Mesendoderm (in vitro differentiated cells): ENCODE results near the gene SVIP.

Source experiments
- DNase-seq: peaks from one replicate; pipeline ENCODE4 v3.0.0; 2013
- H2AK5ac ChIP-seq: 2 replicates; pipeline ENCODE4 v1.6.1; 2013; ENCODE audit warnings: low read length, inconsistent platforms
- H2BK120ac ChIP-seq: 2 replicates; pipeline ENCODE4 v1.6.1; 2013; ENCODE audit warnings: low read depth, mild to moderate bottlenecking, low read length, moderate library complexity, mixed read lengths
- H2BK15ac ChIP-seq: replicated peaks from 2 replicates; pipeline ENCODE4 v1.6.1; 2013; ENCODE audit warnings: low read depth, mild to moderate bottlenecking, moderate library complexity
- H2BK5ac ChIP-seq: 2 replicates; pipeline ENCODE4 v1.6.1; 2013; ENCODE audit warnings: low read length, inconsistent platforms
- H3K18ac ChIP-seq: 2 replicates; pipeline ENCODE4 v1.6.1; 2013; ENCODE audit warnings: mild to moderate bottlenecking, low read length, mixed read lengths
- H3K23ac ChIP-seq: one replicate; pipeline ENCODE4 v1.6.1; 2013; ENCODE audit warnings: low read length
- H3K27ac ChIP-seq: 2 replicates; pipeline ENCODE4 v1.5.1; 2013; ENCODE audit warnings: low read depth, mild to moderate bottlenecking, inconsistent platforms, low read length, moderate library complexity
- H3K27me3 ChIP-seq: 2 replicates; pipeline ENCODE4 v1.6.1; 2013; ENCODE audit warnings: low read length, control low read depth, mild to moderate bottlenecking, inconsistent platforms; ENCODE audit not compliant: insufficient read depth, poor library complexity
- H3K36me3 ChIP-seq: 2 replicates; pipeline ENCODE4 v1.6.1; 2013; ENCODE audit warnings: low read length, inconsistent platforms; ENCODE audit not compliant: control insufficient read depth, insufficient read depth
- H3K4ac ChIP-seq: one replicate; pipeline ENCODE4 v1.6.1; 2013; ENCODE audit warnings: low read depth, mild to moderate bottlenecking, low read length, moderate library complexity
- H3K4me1 ChIP-seq: 2 replicates; pipeline ENCODE4 v1.6.1; 2013; ENCODE audit warnings: low read depth, low read length, inconsistent platforms; ENCODE audit not compliant: control insufficient read depth
- H3K4me2 ChIP-seq: 2 replicates; pipeline ENCODE4 v1.6.1; 2013; ENCODE audit warnings: low read length
- H3K4me3 ChIP-seq: 2 replicates; pipeline ENCODE4 v1.5.1; 2013; ENCODE audit warnings: mild to moderate bottlenecking, low read length
- H3K56ac ChIP-seq: one replicate; pipeline ENCODE4 v1.6.1; 2013; ENCODE audit warnings: low read length
- H3K79me1 ChIP-seq: 2 replicates; pipeline ENCODE4 v1.6.1; 2013; ENCODE audit warnings: low read length, inconsistent platforms
- H3K79me2 ChIP-seq: 2 replicates; pipeline ENCODE4 v1.6.1; 2013; ENCODE audit warnings: mild to moderate bottlenecking, low read length; ENCODE audit not compliant: control insufficient read depth, insufficient read depth
- H3K9ac ChIP-seq: 2 replicates; pipeline ENCODE4 v1.6.1; 2013; ENCODE audit warnings: low read length, inconsistent platforms
- H4K5ac ChIP-seq: one replicate; pipeline ENCODE4 v1.6.1; 2013; ENCODE audit warnings: low read length
- H4K8ac ChIP-seq: one replicate; pipeline ENCODE4 v1.6.1; 2013; ENCODE audit warnings: low read depth, mild to moderate bottlenecking, control low read depth, low read length, moderate library complexity
- WGBS: extraction: QIAGEN DNeasy Blood & Tissue Kit; methylation state at CpG from one replicate; pipeline ENCODE4 v1.1.7; 2013; ENCODE audit warnings: low lambda C conversion rate, missing lambda C conversion rate; ENCODE audit not compliant: insufficient coverage; ENCODE audit errors: extremely low coverage; 5-methylcytosine and 5-hydroxymethylcytosine counted together

Gene SVIP

GRCh38 chr11:22792497-22792896 is 37.1 kb downstream of the SVIP start:
- peak; percentile 13 for DNase-seq
- no CpG with 5 or more reads among the region's 3 CpGs for WGBS
- H3K79me1 ChIP-seq, result no peaks in the 10 kb centered on the region

DNA sequence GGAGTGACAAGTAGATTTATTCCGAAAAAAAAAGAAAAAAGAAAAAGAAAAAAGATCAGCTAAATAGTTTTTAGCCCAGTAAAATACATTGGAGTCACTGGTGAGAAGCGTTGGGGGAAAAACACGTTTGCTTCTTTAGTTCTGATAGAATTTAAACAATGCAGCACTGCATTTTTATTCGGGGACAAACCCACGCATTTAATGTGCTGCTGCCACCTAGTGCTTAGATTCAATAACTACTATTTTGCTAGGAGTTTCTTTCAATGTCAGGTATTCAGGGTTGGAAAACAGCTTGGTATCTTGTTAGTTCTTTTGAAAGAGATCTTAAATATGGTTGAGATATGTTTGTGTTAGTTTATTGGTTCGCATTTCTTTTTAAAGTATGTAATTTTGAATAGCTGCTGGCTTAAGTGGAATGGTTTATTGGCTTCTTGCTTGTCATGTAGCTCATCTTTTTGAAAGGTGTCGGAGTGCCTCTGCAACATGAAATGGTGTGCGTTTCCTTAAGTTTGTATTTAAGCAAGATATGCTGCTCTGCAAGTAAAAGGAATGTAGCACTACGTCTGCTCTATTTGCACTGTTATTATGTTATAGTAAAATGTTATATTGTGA is 41.9 kb downstream of the SVIP start:
- H2BK5ac ChIP-seq, result no peak overlapping the region
- no peak overlapping the region for H3K56ac ChIP-seq
- no CpG with 5 or more reads among the region's 9 CpGs for WGBS

More at GRCh38 chr11:22792497-22792896, 37.1 kb downstream of the SVIP start:
- Histone ChIP-seq H3K4me1 (no peaks in the 10 kb centered on the region), H3K4ac (no peak overlapping the region), H3K23ac (no peak overlapping the region), H2BK5ac (no peak overlapping the region), H2BK15ac (no peak overlapping the region), H2BK120ac (no peak overlapping the region), H3K36me3 (no peaks in the 10 kb centered on the region), H3K27ac (no peak overlapping the region), H2AK5ac (no peak overlapping the region), H3K18ac (no peak overlapping the region), H3K4me2 (no peak overlapping the region), H4K5ac (no peak overlapping the region), H3K56ac (no peak overlapping the region), H4K8ac (no peak overlapping the region), H3K9ac (no peak overlapping the region), H3K4me3 (no peak overlapping the region), H3K27me3 (no peaks in the 10 kb centered on the region), H3K79me2 (no peaks in the 10 kb centered on the region)

DNA sequence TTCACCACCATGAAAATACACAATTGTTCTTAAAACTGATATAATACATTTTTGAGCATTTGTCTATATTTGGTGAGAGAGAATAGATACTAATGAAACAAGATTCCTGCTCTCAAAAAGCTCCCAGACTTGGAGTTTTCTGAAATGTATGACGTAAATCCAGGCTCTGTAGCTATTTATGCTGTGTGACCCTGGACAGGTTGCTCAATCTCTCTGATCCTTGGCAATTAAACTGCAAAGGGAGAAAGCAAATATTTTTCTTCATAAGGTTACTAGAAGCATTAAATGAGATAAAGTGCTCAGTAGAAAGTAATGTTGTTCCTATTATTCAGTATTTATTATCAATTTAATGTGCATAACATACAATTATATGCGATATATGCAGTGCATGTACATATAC is 42.5 kb downstream of the SVIP start:
- Histone ChIP-seq H3K4me3 (no peak overlapping the region), H2BK15ac (no peak overlapping the region), H3K4me1 (no peaks in the 10 kb centered on the region), H3K23ac (no peak overlapping the region), H4K5ac (no peak overlapping the region), H2AK5ac (no peak overlapping the region), H2BK5ac (no peak overlapping the region), H3K4ac (no peak overlapping the region), H3K56ac (no peak overlapping the region), H2BK120ac (no peak overlapping the region), H3K18ac (no peak overlapping the region), H3K9ac (no peak overlapping the region), H3K4me2 (no peak overlapping the region), H3K27me3 (no peaks in the 10 kb centered on the region), H4K8ac (no peak overlapping the region), H3K79me2 (no peaks in the 10 kb centered on the region), H3K27ac (no peak overlapping the region), H3K36me3 (no peaks in the 10 kb centered on the region), H3K79me1 (no peaks in the 10 kb centered on the region)
- DNase-seq, result no peak
- WGBS, result no CpG with 5 or more reads among the region's 2 CpGs

More for the DNA sequence above, 41.9 kb downstream of the SVIP start:
- Histone ChIP-seq H4K5ac (no peak overlapping the region), H3K9ac (no peak overlapping the region), H3K27me3 (no peaks in the 10 kb centered on the region), H3K18ac (no peak overlapping the region), H2AK5ac (no peak overlapping the region), H3K4me3 (no peak overlapping the region), H3K79me1 (no peaks in the 10 kb centered on the region), H3K4me2 (no peak overlapping the region), H3K36me3 (no peaks in the 10 kb centered on the region), H3K23ac (no peak overlapping the region), H4K8ac (no peak overlapping the region), H3K4me1 (no peaks in the 10 kb centered on the region), H2BK15ac (no peak overlapping the region), H3K27ac (no peak overlapping the region), H3K79me2 (no peaks in the 10 kb centered on the region), H2BK120ac (no peak overlapping the region), H3K4ac (no peak overlapping the region)
- DNase-seq, result peak; percentile 51

GRCh38 chr11:22786475-22786874 is 43.1 kb downstream of the SVIP start:
- WGBS, result no CpG with 5 or more reads among the region's 3 CpGs
- H3K4ac ChIP-seq, result no peak overlapping the region
- no peak overlapping the region for H4K8ac ChIP-seq

DNA sequence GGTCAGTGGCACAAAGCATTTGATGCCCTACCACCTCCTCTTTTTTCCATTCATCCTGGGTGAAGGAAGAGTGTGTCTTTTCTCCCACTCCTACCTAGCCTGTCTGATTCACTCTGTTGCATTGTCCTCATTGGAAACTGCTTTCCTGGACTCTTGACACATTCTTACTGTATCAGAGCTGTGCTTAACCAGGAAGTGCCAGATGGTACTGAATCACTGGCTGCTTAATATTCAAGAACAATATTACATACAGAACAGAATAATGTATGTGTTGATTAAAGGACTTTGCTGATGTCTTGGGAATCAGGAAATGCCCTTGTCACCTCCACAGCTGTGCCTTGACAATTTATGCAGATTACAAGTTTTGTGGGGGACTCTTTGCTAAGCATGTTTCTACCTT is 44.4 kb downstream of the SVIP start:
- H3K18ac ChIP-seq, result no peak overlapping the region
- no peaks in the 10 kb centered on the region for H3K79me2 ChIP-seq
- no peaks in the 10 kb centered on the region for H3K27me3 ChIP-seq
- no peak overlapping the region for H2BK5ac ChIP-seq
- no peaks in the 10 kb centered on the region for H3K36me3 ChIP-seq
- no peak overlapping the region for H2BK15ac ChIP-seq
- no peak overlapping the region for H3K23ac ChIP-seq
- H2BK120ac ChIP-seq, result no peak overlapping the region
- no peak overlapping the region for H3K4me3 ChIP-seq
- H3K56ac ChIP-seq, result no peak overlapping the region
- no peaks in the 10 kb centered on the region for H3K79me1 ChIP-seq
- no peak overlapping the region for H3K4me2 ChIP-seq
- no peak overlapping the region for H4K8ac ChIP-seq
- H2AK5ac ChIP-seq, result no peak overlapping the region
- no peak overlapping the region for H4K5ac ChIP-seq
- DNase-seq, result no peak
- no peak overlapping the region for H3K27ac ChIP-seq
- H3K9ac ChIP-seq, result no peak overlapping the region
- no peak overlapping the region for H3K4ac ChIP-seq
- H3K4me1 ChIP-seq, result no peaks in the 10 kb centered on the region

More at GRCh38 chr11:22786475-22786874, 43.1 kb downstream of the SVIP start:
- Histone ChIP-seq H3K4me2 (no peak overlapping the region), H3K18ac (no peak overlapping the region), H2BK120ac (no peak overlapping the region), H3K79me2 (no peaks in the 10 kb centered on the region), H2AK5ac (no peak overlapping the region), H2BK5ac (no peak overlapping the region), H3K27ac (no peak overlapping the region), H4K5ac (no peak overlapping the region), H3K79me1 (no peaks in the 10 kb centered on the region), H3K27me3 (no peaks in the 10 kb centered on the region), H2BK15ac (no peak overlapping the region), H3K4me1 (no peaks in the 10 kb centered on the region), H3K23ac (no peak overlapping the region), H3K9ac (no peak overlapping the region), H3K4me3 (no peak overlapping the region), H3K56ac (no peak overlapping the region), H3K36me3 (no peaks in the 10 kb centered on the region)
- DNase-seq, result no peak

DNA sequence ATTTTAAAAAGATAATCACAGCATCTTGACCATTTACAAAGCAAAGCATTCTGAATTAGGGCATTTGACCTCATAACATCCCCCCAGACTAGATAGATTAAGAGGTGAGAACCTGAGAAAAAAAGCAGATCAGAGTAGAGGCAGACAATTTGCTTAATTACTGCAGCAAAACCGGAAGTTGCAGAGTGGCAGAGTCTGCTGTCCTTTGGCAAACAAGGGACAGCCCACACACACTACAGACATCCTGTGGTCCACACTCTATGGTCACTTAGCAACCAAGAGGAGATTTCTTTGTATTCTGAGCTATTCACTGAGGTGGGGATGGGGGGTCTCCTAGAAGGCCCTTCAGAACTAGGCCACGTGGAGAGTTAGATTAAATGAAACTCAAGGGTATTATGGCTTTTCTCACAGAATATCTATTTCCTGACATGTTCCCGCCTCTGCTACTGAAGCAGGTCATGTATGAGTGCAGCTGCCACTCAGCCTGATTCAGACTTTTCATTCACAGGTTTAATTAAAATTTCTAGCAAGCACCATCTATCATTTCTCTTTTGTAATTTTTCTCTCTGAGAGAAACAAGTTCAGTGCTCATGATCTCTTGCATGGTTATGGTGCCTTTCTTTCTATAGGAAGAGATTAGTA is 48.5 kb downstream of the SVIP start:
- Histone ChIP-seq H3K4me3 (no peak overlapping the region), H3K36me3 (no peaks in the 10 kb centered on the region), H3K56ac (no peak overlapping the region), H2BK5ac (no peak overlapping the region), H3K27ac (no peak overlapping the region), H4K8ac (no peak overlapping the region), H3K4me1 (no peaks in the 10 kb centered on the region), H3K18ac (no peak overlapping the region), H2BK120ac (no peak overlapping the region), H3K79me1 (no peaks in the 10 kb centered on the region), H2BK15ac (no peak overlapping the region), H2AK5ac (no peak overlapping the region), H3K9ac (no peak overlapping the region), H3K27me3 (no peaks in the 10 kb centered on the region), H4K5ac (no peak overlapping the region), H3K4ac (no peak overlapping the region), H3K4me2 (no peak overlapping the region), H3K23ac (no peak overlapping the region), H3K79me2 (no peaks in the 10 kb centered on the region)
- WGBS, result no CpG with 5 or more reads among the region's 3 CpGs
- peak; percentile 43 for DNase-seq
